Heart right ventricle (tissue), 16 donors: ENCODE results near the gene KLF5. TPM values are rescaled to one million over a fixed set of nuclear protein-coding genes. Genes with fewer than 3 reads are reported as not detected.

Experiments used
- ATAC-seq, 8 donors: fragments of 200-7000 bp; cut with Tn5 transposase; one replicate each; pipeline ENCODE4 v1.9.1; 2020; ENCODE audit warnings: mild to moderate bottlenecking in 8 of 8, moderate library complexity in 8 of 8, moderate number of reproducible peaks in 1 of 8
- DNase-seq, 2 donors: peaks; one replicate each; pipeline ENCODE4 v3.0.0-alpha.2; 2020
- H3K27ac ChIP-seq, 10 donors: fragments of 200-600 bp; sonication (generic) in 2 of 10; one replicate each; pipeline versions ENCODE4 v1.5.0 to v1.8.0; 2020 to 2022; ENCODE audit warnings: mild to moderate bottlenecking in 3 of 10
- H3K27me3 ChIP-seq, 7 donors: fragments of 200-600 bp; one replicate each; pipeline ENCODE4 v1.8.0; 2021 to 2022; ENCODE audit warnings: mild to moderate bottlenecking in 2 of 7
- H3K36me3 ChIP-seq, 9 donors: fragments of 200-600 bp; sonication (generic) in 1 of 9; one replicate each; pipeline versions ENCODE4 v1.5.0 to v1.8.0; 2020 to 2022; ENCODE audit warnings: mild to moderate bottlenecking in 2 of 9
- H3K4me1 ChIP-seq, 9 donors: fragments of 200-600 bp; sonication (generic) in 1 of 9; one replicate each; pipeline versions ENCODE4 v1.5.0 to v1.8.0; 2020 to 2022; ENCODE audit warnings: mild to moderate bottlenecking in 4 of 9
- H3K4me3 ChIP-seq, 10 donors: fragments of 200-600 bp; sonication (generic) in 2 of 10; one replicate each; pipeline versions ENCODE4 v1.5.0 to v1.8.0; 2020 to 2022; ENCODE audit warnings: mild to moderate bottlenecking in 7 of 10, moderate library complexity in 2 of 10
- H3K9me3 ChIP-seq, 11 donors: fragments of 200-600 bp in 10 of 11; sonication (generic) in 2 of 11; one replicate each; pipeline versions ENCODE4 v1.5.0 to v1.8.0; 2013 to 2022; ENCODE audit warnings: mild to moderate bottlenecking in 2 of 11, control low read depth in 1 of 11, moderate library complexity in 1 of 11
- CTCF ChIP-seq, 9 donors: fragments of 200-600 bp; sonication (generic) in 2 of 9; IDR thresholded peaks; one replicate each; pipeline versions ENCODE4 v1.5.0 to v1.8.0; 2021 to 2022; ENCODE audit warnings: antibody characterized with exemption in 9 of 9, mild to moderate bottlenecking in 5 of 9, moderate library complexity in 1 of 9
- WGBS, 2 donors: extraction: QIAGEN DNeasy Blood & Tissue Kit; methylation state at CpG; one replicate each; pipeline ENCODE4 v1.1.7; 2013; ENCODE audit warnings: inconsistent platforms in 1 of 2; 5-methylcytosine and 5-hydroxymethylcytosine counted together
- intact Hi-C, 10 donors: fragments of 100-400 bp; cut with DNase I; formaldehyde crosslinking; loops; one replicate each; pipeline versions ENCODE4 v1.11.1 to v1.14.2; 2022
- polyA plus RNA-seq, 2 donors: library from polyadenylated mRNA; stranded (reverse); fragments of 200-250 nt; gene quantifications; one replicate each; pipeline ENCODE4 v1.2.3, GENCODE V29; 2013
- total RNA-seq, 10 donors: library from RNA; stranded (reverse); fragmentation: NEBNext Ultra II Directional in 3 of 10; extraction: Animal tissue kit (Norgen Biotek cat#: 25700) in 3 of 10; gene quantifications; one replicate each; pipeline versions ENCODE4 v1.2.1 to v1.2.4, GENCODE V29; 2021 to 2023
- donor health status: Arrhythmogenic right ventricular cardiomyopathy.
- donor health status: ischemic (EF 13 %, LVEDD 7.1; RV severe dilation, severe dysfunction).
- donor health status: healthy with polysubstance abuse.
- donor health status: DM: no; HTN: yes; CAD: no.
- donor health status: DM: no; HTN: no; CAD: no.
- donor health status: ischemic (EF 25% LVEDD 6.9; RV normal size, moderate dysfunction).
- donor health status: ischemic (EF 25% LVEDD 5.7; RV mildly dilated, moderate dysfunction).
- donor health status: healthy.
- donor health status: DM: yes; HTN: yes; CAD: no.
- donor health status: Ischemic cardiomyopathy.
- donor health status: ischemic (EF 35%, LVEDD 5.7; RV mildly dilated, moderate dysfunction).
- donor health status: nonischemic (EF 11% LVEDD 7.7; RV severe dilation, severe dysfunction).
- donor health status: DM: yes; HTN: yes; CAD: no.
- donor health status: PGD.
- donor health status: ischemic (EF 29% LVEDD 5.4; RV normal size, mild dysfunction).
- donor health status: nonischemic (EF 23%, LVEDD 6.1; RV moderate dilation, normal function).

The KLF5 gene
- total and polyA plus RNA-seq, 12 donors = 0.83 to 4.7 (median 2.8) TPM

- WGBS, 2 donors = 92 to 93% methylated on average over 7 of the region's 7 CpGs
- Histone ChIP-seq H3K9me3 (no peaks in the 10 kb centered on the region), H3K27me3 (peaks cover 0 to under 1% (median 0%) of the 10 kb centered on the region in 7 donors), H3K36me3 (peaks cover 0 to 6% (median 0%) of the 10 kb centered on the region in 9 donors), H3K4me3 (no peak overlapping the region), H3K27ac (no peak overlapping the region), H3K4me1 (peaks cover 0 to 2% (median 0%) of the 10 kb centered on the region in 9 donors)
- no peak for DNase-seq
- no peak for TF ChIP-seq CTCF (IDR thresholded peaks at IDR 0.05)
- ATAC-seq = no peak
- intact Hi-C loops = no loop called here
These were observed 7.0 kb downstream of the KLF5 start for GRCh38 chr13:73065665-73066340.

GRCh38 chr13:73069206-73069805 lies 10.5 kb downstream of the KLF5 start:
- Histone ChIP-seq H3K36me3 (peaks cover 0 to 6% (median 0%) of the 10 kb centered on the region in 9 donors), H3K9me3 (no peaks in the 10 kb centered on the region), H3K27ac (no peak overlapping the region), H3K4me1 (no peaks in the 10 kb centered on the region), H3K4me3 (no peak overlapping the region), H3K27me3 (no peaks in the 10 kb centered on the region)
- DNase-seq = no peak
- intact Hi-C loops = no loop called here
- TF ChIP-seq CTCF (IDR thresholded peaks at IDR 0.05) = no peak
- no peak for ATAC-seq
- WGBS, 2 donors = 88 to 97% methylated on average over 1 of the region's 1 CpG

- no peak for TF ChIP-seq CTCF (IDR thresholded peaks at IDR 0.05)
- Histone ChIP-seq H3K9me3 (no peaks in the 10 kb centered on the region), H3K4me3 (no peak overlapping the region), H3K4me1 (no peaks in the 10 kb centered on the region), H3K27me3 (no peaks in the 10 kb centered on the region), H3K36me3 (peaks cover 0 to 11% (median 0%) of the 10 kb centered on the region in 9 donors), H3K27ac (no peak overlapping the region)
- DNase-seq = no peak
- intact Hi-C loops = no loop called here
- 92 to 96% methylated on average over 5 of the region's 5 CpGs for WGBS, 2 donors
- no peak for ATAC-seq
These were observed 11.8 kb downstream of the KLF5 start for GRCh38 chr13:73070451-73071098.

- DNase-seq = no peak
- Histone ChIP-seq H3K27me3 (no peaks in the 10 kb centered on the region), H3K9me3 (no peaks in the 10 kb centered on the region), H3K4me3 (no peak overlapping the region), H3K4me1 (no peaks in the 10 kb centered on the region), H3K27ac (peak overlapping the region in 1 of 10 donors; percentile 19), H3K36me3 (peaks cover 0 to 21% (median 0%) of the 10 kb centered on the region in 9 donors)
- WGBS, 2 donors = 62 to 63% methylated on average over 10 of the region's 10 CpGs
- peak in 1 of 8 donors; percentile 27 for ATAC-seq
- no peak for TF ChIP-seq CTCF (IDR thresholded peaks at IDR 0.05)
- intact Hi-C loops = no loop called here
These were observed 13.6 kb downstream of the KLF5 start for GRCh38 chr13:73072239-73072900.
